ENCODE data around the gene BRSK1.

BRSK1 gene

DNA sequence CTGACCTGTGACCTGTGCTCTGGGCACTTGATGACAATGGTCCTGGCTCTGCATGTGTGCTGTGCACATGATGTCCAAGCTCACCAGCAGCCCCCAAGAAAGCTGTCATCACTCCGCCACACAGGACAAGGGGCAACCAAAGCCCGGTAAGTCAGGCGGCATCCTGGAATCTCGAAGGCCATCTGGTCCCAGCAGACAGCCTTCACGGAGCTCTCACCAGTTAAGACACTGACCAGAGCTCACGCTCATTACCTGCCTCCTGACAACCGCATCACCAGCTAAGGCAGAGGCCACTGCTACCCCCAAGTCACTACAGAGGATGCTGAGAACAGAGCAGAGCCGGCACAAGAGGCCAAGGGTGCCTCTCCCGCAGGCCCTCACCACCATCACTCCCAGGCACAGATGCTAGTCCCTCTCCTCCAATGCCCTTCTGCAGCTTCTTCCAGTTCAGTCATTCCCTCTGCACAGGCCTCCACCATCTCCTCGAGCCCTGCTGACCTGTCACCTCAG, 35.6 kb upstream of the BRSK1 start:
- ChIA-PET POLR2A (no interaction called here), CTCF (no interaction called here)
- no peak for DNase-seq (ENCODE audit: extremely low spot score)
- TF ChIP-seq, protein P1, sequence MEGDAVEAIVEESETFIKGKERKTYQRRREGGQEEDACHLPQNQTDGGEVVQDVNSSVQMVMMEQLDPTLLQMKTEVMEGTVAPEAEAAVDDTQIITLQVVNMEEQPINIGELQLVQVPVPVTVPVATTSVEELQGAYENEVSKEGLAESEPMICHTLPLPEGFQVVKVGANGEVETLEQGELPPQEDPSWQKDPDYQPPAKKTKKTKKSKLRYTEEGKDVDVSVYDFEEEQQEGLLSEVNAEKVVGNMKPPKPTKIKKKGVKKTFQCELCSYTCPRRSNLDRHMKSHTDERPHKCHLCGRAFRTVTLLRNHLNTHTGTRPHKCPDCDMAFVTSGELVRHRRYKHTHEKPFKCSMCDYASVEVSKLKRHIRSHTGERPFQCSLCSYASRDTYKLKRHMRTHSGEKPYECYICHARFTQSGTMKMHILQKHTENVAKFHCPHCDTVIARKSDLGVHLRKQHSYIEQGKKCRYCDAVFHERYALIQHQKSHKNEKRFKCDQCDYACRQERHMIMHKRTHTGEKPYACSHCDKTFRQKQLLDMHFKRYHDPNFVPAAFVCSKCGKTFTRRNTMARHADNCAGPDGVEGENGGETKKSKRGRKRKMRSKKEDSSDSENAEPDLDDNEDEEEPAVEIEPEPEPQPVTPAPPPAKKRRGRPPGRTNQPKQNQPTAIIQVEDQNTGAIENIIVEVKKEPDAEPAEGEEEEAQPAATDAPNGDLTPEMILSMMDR (IDR thresholded peaks at IDR 0.05; ENCODE audit: control extremely low read depth, extremely low read depth, low read depth, missing control alignments), result no peak

DNA sequence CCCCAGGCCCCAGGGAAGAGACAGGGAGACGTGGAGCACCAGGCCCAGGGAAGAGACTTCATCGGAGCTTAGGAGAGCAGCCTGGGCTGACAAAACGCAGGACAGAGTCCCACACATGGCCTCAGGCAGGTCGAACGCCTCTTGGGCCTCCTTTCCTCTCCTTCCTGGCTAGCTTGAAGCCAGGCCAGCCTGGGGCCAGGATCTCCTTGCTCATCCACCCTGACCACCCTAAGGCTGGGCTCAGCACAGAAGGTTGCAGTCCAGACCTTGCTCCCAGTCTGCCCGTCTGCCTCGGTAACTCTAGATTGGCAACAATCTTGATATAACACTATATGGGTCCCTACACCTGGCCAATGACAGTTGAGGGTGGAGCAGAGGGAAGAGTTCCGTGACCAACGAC, 35.1 kb upstream of the BRSK1 start:
- TF ChIP-seq, protein P1 (IDR thresholded peaks at IDR 0.05; ENCODE audit: control extremely low read depth, extremely low read depth, low read depth, missing control alignments), result no peak
- ChIA-PET POLR2A (no interaction called here), CTCF (no interaction called here)
- DNase-seq (ENCODE audit: extremely low spot score), result no peak

DNA sequence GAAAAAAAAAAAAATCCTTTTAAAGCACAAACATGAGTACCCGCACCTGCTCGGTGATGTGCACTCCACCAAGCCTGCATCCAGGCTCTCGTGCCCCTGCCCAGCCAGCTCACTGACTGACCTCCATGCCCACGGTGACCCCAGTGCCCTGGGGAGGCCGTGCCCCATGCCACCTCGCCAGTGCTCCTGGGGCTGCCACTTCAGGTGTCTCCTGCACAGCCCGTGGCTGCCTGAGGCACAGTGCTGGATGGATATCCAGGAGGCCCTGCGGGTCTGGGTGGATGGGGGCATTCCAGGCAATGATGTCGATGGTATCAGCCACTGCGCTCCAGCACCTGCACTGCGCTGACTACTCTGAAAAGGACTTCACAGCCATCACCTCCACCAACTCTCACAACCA, 34.0 kb upstream of the BRSK1 start:
- no peak for DNase-seq (ENCODE audit: extremely low spot score)
- TF ChIP-seq, protein P1 (IDR thresholded peaks at IDR 0.05; ENCODE audit: control extremely low read depth, extremely low read depth, low read depth, missing control alignments), result no peak
- CTCF ChIA-PET, result interaction anchor here (1.3 kb wide), 1 partner anchor 9 kb away, joined by 3 read pairs; the partner anchor contains the start of gene PPP6R1
- POLR2A ChIA-PET, result no interaction called here

GRCh38 chr19:55250262-55251036, 33.3 kb upstream of the BRSK1 start:
- ChIA-PET POLR2A (no interaction called here), CTCF (interaction anchor here (1.3 kb wide), 1 partner anchor 9 kb away, joined by 3 read pairs; the partner anchor contains the start of gene PPP6R1)

DNA sequence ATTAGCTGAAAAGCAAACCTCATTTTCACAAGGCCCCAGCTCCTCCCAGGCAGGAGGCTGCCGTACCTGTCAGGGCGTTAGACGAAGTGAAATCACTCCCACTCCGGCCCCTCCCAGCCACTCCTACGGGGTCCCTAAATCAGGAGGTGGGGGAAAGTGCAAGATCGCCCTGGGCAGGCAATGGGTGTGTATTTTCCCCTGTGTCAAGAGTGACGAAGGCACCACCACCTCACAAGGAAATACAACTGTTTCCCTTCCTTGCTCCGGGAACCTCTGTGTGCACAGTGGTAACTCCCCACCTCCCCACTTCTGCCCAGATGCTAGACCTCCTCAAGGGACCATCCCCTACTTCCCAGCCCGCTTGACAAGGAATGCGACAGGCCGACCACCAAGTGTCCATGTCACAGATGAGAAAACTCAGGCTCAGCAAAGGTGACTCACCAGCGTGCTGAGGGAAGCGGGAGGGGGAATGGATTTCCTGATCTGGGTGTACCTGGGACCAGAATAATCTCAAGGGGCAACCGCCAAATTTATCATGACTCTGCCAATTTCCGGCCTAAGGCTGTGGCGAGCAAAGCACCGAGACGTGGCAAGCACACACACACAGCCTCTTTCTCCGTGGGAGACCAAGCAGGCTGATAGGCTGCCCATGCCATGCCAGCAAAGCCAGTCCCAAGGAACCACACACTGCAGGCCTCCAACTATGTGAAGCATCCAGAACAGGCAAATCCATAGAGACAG, 32.3 kb upstream of the BRSK1 start:
- TF ChIP-seq, protein P1 (IDR thresholded peaks at IDR 0.05; ENCODE audit: control extremely low read depth, extremely low read depth, low read depth, missing control alignments), result no peak
- ChIA-PET CTCF (interaction anchor here (1.3 to 1.7 kb wide), 2 partner anchors 8 to 25 kb away, joined by 3 to 5 read pairs; partner anchors contain the start of gene PPP6R1), POLR2A (no interaction called here)
- DNase-seq (ENCODE audit: extremely low spot score), result peak; percentile 52

More at GRCh38 chr19:55250262-55251036, 33.3 kb upstream of the BRSK1 start:
- no peak for DNase-seq (ENCODE audit: extremely low spot score)
- TF ChIP-seq, protein P1 (IDR thresholded peaks at IDR 0.05; ENCODE audit: control extremely low read depth, extremely low read depth, low read depth, missing control alignments), result no peak

Data from GM10248 (cell line).